ENCODE results near the gene RNF213.
"Not testable (repeated sequence)": the region's sequence is repeated elsewhere in the genome, so short reads cannot be mapped to it uniquely, and the experiment has no call there.

The RNF213 gene

GRCh38 chr17:80272366-80272765, 11.7 kb downstream of the RNF213 start:
- DNase-seq, result peak; percentile 10

GRCh38 chr17:80274331-80274730, 13.7 kb downstream of the RNF213 start:
- DNase-seq, result no peak

- DNase-seq, result no peak
These were observed 14.3 kb downstream of the RNF213 start for GRCh38 chr17:80274871-80275449.

GRCh38 chr17:80275857-80276256, 15.2 kb downstream of the RNF213 start:
- DNase-seq, result not testable (repeated sequence)

- no peak for DNase-seq
These were observed 17.4 kb downstream of the RNF213 start for GRCh38 chr17:80277751-80278671.

- peak; percentile 65 for DNase-seq
These were observed 19.2 kb downstream of the RNF213 start for GRCh38 chr17:80279895-80280294.

GRCh38 chr17:80281516-80281915, 20.9 kb downstream of the RNF213 start:
- no peak for DNase-seq

- no peak for DNase-seq
These were observed 22.6 kb downstream of the RNF213 start for GRCh38 chr17:80283116-80283852.

GRCh38 chr17:80284631-80285030, 24.0 kb downstream of the RNF213 start:
- no peak for DNase-seq

GRCh38 chr17:80285237-80285920, 24.7 kb downstream of the RNF213 start:
- no peak for DNase-seq

- no peak for DNase-seq
These were observed 25.9 kb downstream of the RNF213 start for GRCh38 chr17:80286638-80286960.

GRCh38 chr17:80287038-80287437, 26.4 kb downstream of the RNF213 start:
- no peak for DNase-seq

- DNase-seq, result no peak
These were observed 27.3 kb downstream of the RNF213 start for GRCh38 chr17:80287806-80288567.

GRCh38 chr17:80289616-80290015, 29.0 kb downstream of the RNF213 start:
- no peak for DNase-seq

GRCh38 chr17:80290156-80290555, 29.5 kb downstream of the RNF213 start:
- no peak for DNase-seq

GRCh38 chr17:80291260-80291659, 30.6 kb downstream of the RNF213 start:
- DNase-seq, result no peak

- no peak for DNase-seq
These were observed 31.2 kb downstream of the RNF213 start for GRCh38 chr17:80291691-80292487.

- no peak for DNase-seq
These were observed 31.9 kb downstream of the RNF213 start for GRCh38 chr17:80292521-80292971.

GRCh38 chr17:80294210-80294609, 33.6 kb downstream of the RNF213 start:
- DNase-seq, result no peak

- no peak for DNase-seq
These were observed 34.0 kb downstream of the RNF213 start for GRCh38 chr17:80294653-80295052.

- no peak for DNase-seq
These were observed 34.5 kb downstream of the RNF213 start for GRCh38 chr17:80295146-80295545.
